ENCODE data around the gene PRELP. TPM values are rescaled to one million over a fixed set of nuclear protein-coding genes. Genes with fewer than 3 reads are reported as not detected.

The PRELP gene
- total and polyA plus RNA-seq, 8 donors, result 1.1 to 29.8 (median 8.7) TPM

GRCh38 chr1:203523667-203524066 is 48.1 kb downstream of the PRELP start:
- peak overlapping the region in 3 of 5 donors; percentile 4 to 65 (median 55) for H3K27ac ChIP-seq
- H3K36me3 ChIP-seq, result no peaks in the 10 kb centered on the region
- peaks cover 12 to 77% (median 36%) of the 10 kb centered on the region in 4 donors for H3K4me1 ChIP-seq
- no peak for DNase-seq
- 87 to 95% (median 92%) methylated on average over 6 of the region's 6 CpGs for WGBS, 5 donors
- no peak overlapping the region for H3K4me3 ChIP-seq
- no peaks in the 10 kb centered on the region for H3K27me3 ChIP-seq
- intact Hi-C loops (cut with DNase I; ENCODE audit: low total_unique reads), result no loop called here
- no peaks in the 10 kb centered on the region for H3K9me3 ChIP-seq
- no peak for TF ChIP-seq POLR2A (IDR thresholded peaks at IDR 0.05)
- TF ChIP-seq POLR2AphosphoS5 (IDR thresholded peaks at IDR 0.05), result no peak
- no peak for TF ChIP-seq EP300 (IDR thresholded peaks at IDR 0.05)
- no peak for TF ChIP-seq CTCF (IDR thresholded peaks at IDR 0.05)

- no peaks in the 10 kb centered on the region for H3K27me3 ChIP-seq
- no peak for DNase-seq
- no peak for TF ChIP-seq POLR2AphosphoS5 (IDR thresholded peaks at IDR 0.05)
- no peak for TF ChIP-seq POLR2A (IDR thresholded peaks at IDR 0.05)
- no peak for TF ChIP-seq EP300 (IDR thresholded peaks at IDR 0.05)
- TF ChIP-seq CTCF (IDR thresholded peaks at IDR 0.05), result no peak
- no peaks in the 10 kb centered on the region for H3K36me3 ChIP-seq
- no peaks in the 10 kb centered on the region for H3K9me3 ChIP-seq
- WGBS, 5 donors, result 56 to 86% (median 83%) methylated on average over 4 of the region's 4 CpGs
- no peak overlapping the region for H3K4me3 ChIP-seq
- H3K27ac ChIP-seq, result peak overlapping the region in 4 of 5 donors; percentile 6 to 65 (median 34)
- intact Hi-C loops (cut with DNase I; ENCODE audit: low total_unique reads), result no loop called here
- H3K4me1 ChIP-seq, result peaks cover 11 to 79% (median 36%) of the 10 kb centered on the region in 4 donors
Observed at GRCh38 chr1:203524152-203524551, 48.5 kb downstream of the PRELP start.

- H3K9me3 ChIP-seq, result no peaks in the 10 kb centered on the region
- H3K36me3 ChIP-seq, result no peaks in the 10 kb centered on the region
- H3K27me3 ChIP-seq, result no peaks in the 10 kb centered on the region
- 88 to 96% (median 93%) methylated on average over 4 of the region's 4 CpGs for WGBS, 5 donors
- DNase-seq, result no peak
- no peak overlapping the region for H3K4me3 ChIP-seq
- H3K4me1 ChIP-seq, result peaks cover 11 to 75% (median 32%) of the 10 kb centered on the region in 4 donors
- TF ChIP-seq EP300 (IDR thresholded peaks at IDR 0.05) (no peak), POLR2AphosphoS5 (IDR thresholded peaks at IDR 0.05) (no peak), POLR2A (IDR thresholded peaks at IDR 0.05) (no peak), CTCF (IDR thresholded peaks at IDR 0.05) (no peak)
- peak overlapping the region in 4 of 5 donors; percentile 6 to 65 (median 34) for H3K27ac ChIP-seq
- intact Hi-C loops (cut with DNase I; ENCODE audit: low total_unique reads), result no loop called here
Observed at GRCh38 chr1:203524824-203525223, 49.2 kb downstream of the PRELP start.

- no peak for DNase-seq
- H3K4me3 ChIP-seq, result no peak overlapping the region
- H3K27ac ChIP-seq, result peak overlapping the region in 2 of 5 donors; percentile 55 to 65
- intact Hi-C loops (cut with DNase I; ENCODE audit: low total_unique reads), result no loop called here
- no peaks in the 10 kb centered on the region for H3K9me3 ChIP-seq
- H3K36me3 ChIP-seq, result no peaks in the 10 kb centered on the region
- no peaks in the 10 kb centered on the region for H3K27me3 ChIP-seq
- peaks cover 9 to 73% (median 27%) of the 10 kb centered on the region in 4 donors for H3K4me1 ChIP-seq
- no peak for TF ChIP-seq POLR2A (IDR thresholded peaks at IDR 0.05)
- TF ChIP-seq CTCF (IDR thresholded peaks at IDR 0.05), result no peak
- no peak for TF ChIP-seq EP300 (IDR thresholded peaks at IDR 0.05)
- no peak for TF ChIP-seq POLR2AphosphoS5 (IDR thresholded peaks at IDR 0.05)
- 83 to 94% (median 91%) methylated on average over 3 of the region's 3 CpGs for WGBS, 5 donors
Observed at GRCh38 chr1:203525685-203526084, 50.1 kb downstream of the PRELP start.
